ENCODE data around the gene PIGK. TPM values are rescaled to one million over a fixed set of nuclear protein-coding genes. Genes with fewer than 3 reads are reported as not detected.

The PIGK gene
- 27.0 and 32.3 TPM in 2 replicates for total RNA-seq
- polyA plus RNA-seq: 8.4 and 12.3 TPM in 2 replicates
- 14.0 and 14.8 TPM in 2 replicates for polyA plus RNA-seq (2011; cell fraction: cytosol; rRNA removed)
- 7.4 and 11.4 TPM in 2 replicates for polyA plus RNA-seq (2011; cell fraction: nucleus; rRNA removed)
- 19.0 and 29.0 TPM in 2 replicates for polyA plus RNA-seq (2012)
- polyA minus RNA-seq: 28.0 and 28.7 TPM in 2 replicates
- polyA minus RNA-seq (2011; cell fraction: cytosol; rRNA and poly(A)+ RNA removed): 23.7 TPM
- polyA minus RNA-seq (2011; cell fraction: nucleus; rRNA and poly(A)+ RNA removed): 10.5 and 13.2 TPM in 2 replicates
- percentile 61 among the genes with signal in this experiment for Bru-seq, nascent RNA
- BruChase-seq, experiment 1, labeled RNA remaining after a 6-hour chase: percentile 51 among the genes with signal in this experiment
- percentile 48 among the genes with signal in this experiment for BruChase-seq, experiment 2, labeled RNA remaining after a 2-hour chase
- long read RNA-seq, full-length matches to known transcripts: 96 of 106 reads
- long read RNA-seq, partial matches to known transcripts: 2 of 106 reads
- long read RNA-seq, other reads (novel, unspliced or antisense): 8 of 106 reads

DNA sequence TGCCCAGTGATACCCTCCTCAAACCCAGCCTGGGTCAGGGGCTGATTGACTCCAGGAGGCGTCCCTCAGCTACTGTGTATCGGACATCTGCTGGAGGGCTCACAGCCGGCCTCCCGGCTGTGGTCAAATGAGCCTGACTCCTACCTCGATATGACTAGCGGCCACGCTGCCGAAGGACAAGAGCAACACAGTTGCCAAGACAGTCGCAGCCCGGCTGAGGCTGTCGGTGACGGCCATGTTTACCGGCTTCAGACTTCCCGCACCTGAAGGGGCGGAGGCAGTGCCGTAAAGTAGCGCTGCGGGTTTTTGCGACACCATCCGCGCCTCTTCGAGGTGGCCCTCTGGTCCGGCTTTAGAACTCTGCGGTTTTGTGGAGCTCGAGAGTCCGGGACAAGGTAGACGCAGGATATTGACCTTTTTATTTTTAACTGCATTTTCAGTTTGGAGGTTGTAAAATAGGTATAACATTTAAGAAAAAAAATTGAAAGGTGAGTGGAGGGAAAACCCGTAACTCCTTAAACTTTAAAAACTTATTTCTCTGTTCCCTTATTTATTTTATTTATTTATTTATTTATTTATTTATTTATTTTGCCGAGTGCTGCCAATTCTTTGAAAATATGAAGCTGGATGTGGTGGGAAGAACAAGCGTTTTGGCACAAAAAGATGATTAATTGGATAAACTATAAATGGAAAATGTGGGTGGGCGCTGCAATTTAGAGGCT lies at the start of gene PIGK:
Gene PIGK, minus strand, starts transcription at position 265 of the 722 bp plus-strand sequence. Its CDS starts 28 bp downstream, at position 237.
- ChIA-PET POLR2A (interaction anchor here (0.6 kb wide), 1 partner anchor 530 kb away, joined by 3 read pairs; no protein-coding TSS in a partner anchor), CTCF (interaction anchor here (0.9 to 2.4 kb wide), 8 partner anchors 9 to 464 kb away, joined by 3 to 8 read pairs (median 4); no protein-coding TSS in a partner anchor)
- H3K4me2 ChIP-seq (ENCODE audit: insufficient read depth, low read length): peak within 1 kb of the TSS; percentile 91
- peak; percentile 46 for TF ChIP-seq POLR2A (IDR thresholded peaks at IDR 0.05; ENCODE audit: low read depth, low read length)
- TF ChIP-seq FOS (IDR thresholded peaks at IDR 0.05; ENCODE audit: borderline replicate concordance, insufficient read depth, low read length): peak; percentile 56
- TF ChIP-seq POLR2AphosphoS5 (IDR thresholded peaks at IDR 0.05; ENCODE audit: insufficient read depth, low read depth, low read length): peak; percentile 62
- no peak for TF ChIP-seq JUN (IDR thresholded peaks at IDR 0.05; ENCODE audit: borderline replicate concordance, insufficient read depth, insufficient read length, low read depth)
- no peaks in the 10 kb centered on the region for H3K36me3 ChIP-seq (ENCODE audit: control insufficient read depth in 2 of 2, extremely low read depth in 1 of 2, insufficient read depth in 2 of 2, low read length in 2 of 2)
- H2AFZ ChIP-seq (ENCODE audit: low read depth, low read length): peak within 1 kb of the TSS; percentile 98
- no peaks in the 10 kb centered on the region for H3K9me3 ChIP-seq (replicated peaks; ENCODE audit: control insufficient read depth, insufficient read depth, low read length)
- H3K4me3 ChIP-seq (replicated peaks in 1 of 3; ENCODE audit: insufficient read depth in 1 of 3, low read depth in 1 of 3, low read length in 3 of 3): peak within 1 kb of the TSS; percentile 68 to 92 (median 83)
- FAIRE-seq (peak; percentile 95), DNase-seq (ENCODE audit: low read depth, low spot score) (peak; percentile 92)
- H3K4me1 ChIP-seq (ENCODE audit: control insufficient read depth, extremely low read depth, insufficient read depth, low read length): peaks cover 19% of the 10 kb centered on the region
- H4K20me1 ChIP-seq (replicated peaks; ENCODE audit: control insufficient read depth, extremely low read depth, insufficient read depth, low read length): no peaks in the 10 kb centered on the region
- dilution Hi-C loops (cut with MboI; ENCODE audit: extremely low pct_ligation_motif_present, low sequenced_read_pairs): no loop called here
- peaks cover 2% of the 10 kb centered on the region for H3K79me2 ChIP-seq (ENCODE audit: control insufficient read depth, insufficient read depth, low read length)
- peak within 1 kb of the TSS; percentile 38 for H3K27ac ChIP-seq (ENCODE audit: insufficient read depth, low read depth, low read length)
- no peaks in the 10 kb centered on the region for H3K9me1 ChIP-seq (replicated peaks; ENCODE audit: control insufficient read depth, extremely low read depth, insufficient read depth, low read length)
- no peaks in the 10 kb centered on the region for H3K27me3 ChIP-seq (ENCODE audit: control insufficient read depth in 2 of 2, insufficient read depth in 2 of 2, low read length in 2 of 2)
- intact Hi-C loops (cut with micrococcal nuclease): loop anchor here (1.0 to 5.0 kb wide), 3 partner anchors 293 to 464 kb away; no protein-coding TSS in a partner anchor
- BruUV-seq (replicated peaks): no TSS peak
- H3K9ac ChIP-seq (replicated peaks; ENCODE audit: extremely low read depth, insufficient read depth, low read length): peak within 1 kb of the TSS; percentile 85

- Histone ChIP-seq H3K9me3 (replicated peaks; ENCODE audit: control insufficient read depth, insufficient read depth, low read length) (no peaks in the 10 kb centered on the region), H4K20me1 (replicated peaks; ENCODE audit: control insufficient read depth, extremely low read depth, insufficient read depth, low read length) (no peaks in the 10 kb centered on the region), H3K27me3 (ENCODE audit: control insufficient read depth in 2 of 2, insufficient read depth in 2 of 2, low read length in 2 of 2) (peaks cover 5% of the 10 kb centered on the region in 2 experiments), H3K36me3 (ENCODE audit: control insufficient read depth in 2 of 2, extremely low read depth in 1 of 2, insufficient read depth in 2 of 2, low read length in 2 of 2) (no peaks in the 10 kb centered on the region), H2AFZ (ENCODE audit: low read depth, low read length) (no peak overlapping the region), H3K27ac (ENCODE audit: insufficient read depth, low read depth, low read length) (no peak overlapping the region), H3K79me2 (ENCODE audit: control insufficient read depth, insufficient read depth, low read length) (no peaks in the 10 kb centered on the region), H3K4me3 (replicated peaks in 1 of 3; ENCODE audit: insufficient read depth in 1 of 3, low read depth in 1 of 3, low read length in 3 of 3) (no peak overlapping the region), H3K4me1 (ENCODE audit: control insufficient read depth, extremely low read depth, insufficient read depth, low read length) (peaks cover 6% of the 10 kb centered on the region), H3K9ac (replicated peaks; ENCODE audit: extremely low read depth, insufficient read depth, low read length) (no peak overlapping the region), H3K9me1 (replicated peaks; ENCODE audit: control insufficient read depth, extremely low read depth, insufficient read depth, low read length) (no peaks in the 10 kb centered on the region), H3K4me2 (ENCODE audit: insufficient read depth, low read length) (no peak overlapping the region)
- no peak for TF ChIP-seq MYC (IDR thresholded peaks at IDR 0.05; ENCODE audit: low read depth, low read length)
- TF ChIP-seq POLR2A (IDR thresholded peaks at IDR 0.05; ENCODE audit: low read depth, low read length): no peak
- TF ChIP-seq JUN (IDR thresholded peaks at IDR 0.05; ENCODE audit: borderline replicate concordance, insufficient read depth, insufficient read length, low read depth): no peak
- no peak for TF ChIP-seq GATA2 (IDR thresholded peaks at IDR 0.05; ENCODE audit: insufficient read depth, insufficient read length, low read depth, low read length)
- TF ChIP-seq POLR2AphosphoS5 (IDR thresholded peaks at IDR 0.05; ENCODE audit: insufficient read depth, low read depth, low read length): no peak
- TF ChIP-seq EZH2 (IDR thresholded peaks at IDR 0.05; ENCODE audit: borderline replicate concordance, low read depth, low read length, severe bottlenecking): no peak
- TF ChIP-seq, protein P1, sequence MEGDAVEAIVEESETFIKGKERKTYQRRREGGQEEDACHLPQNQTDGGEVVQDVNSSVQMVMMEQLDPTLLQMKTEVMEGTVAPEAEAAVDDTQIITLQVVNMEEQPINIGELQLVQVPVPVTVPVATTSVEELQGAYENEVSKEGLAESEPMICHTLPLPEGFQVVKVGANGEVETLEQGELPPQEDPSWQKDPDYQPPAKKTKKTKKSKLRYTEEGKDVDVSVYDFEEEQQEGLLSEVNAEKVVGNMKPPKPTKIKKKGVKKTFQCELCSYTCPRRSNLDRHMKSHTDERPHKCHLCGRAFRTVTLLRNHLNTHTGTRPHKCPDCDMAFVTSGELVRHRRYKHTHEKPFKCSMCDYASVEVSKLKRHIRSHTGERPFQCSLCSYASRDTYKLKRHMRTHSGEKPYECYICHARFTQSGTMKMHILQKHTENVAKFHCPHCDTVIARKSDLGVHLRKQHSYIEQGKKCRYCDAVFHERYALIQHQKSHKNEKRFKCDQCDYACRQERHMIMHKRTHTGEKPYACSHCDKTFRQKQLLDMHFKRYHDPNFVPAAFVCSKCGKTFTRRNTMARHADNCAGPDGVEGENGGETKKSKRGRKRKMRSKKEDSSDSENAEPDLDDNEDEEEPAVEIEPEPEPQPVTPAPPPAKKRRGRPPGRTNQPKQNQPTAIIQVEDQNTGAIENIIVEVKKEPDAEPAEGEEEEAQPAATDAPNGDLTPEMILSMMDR (IDR thresholded peaks at IDR 0.05; ENCODE audit: extremely low read depth in 1 of 2, insufficient read depth in 1 of 2, low read depth in 1 of 2, low read length in 2 of 2): no peak
- no peak for TF ChIP-seq FOS (IDR thresholded peaks at IDR 0.05; ENCODE audit: borderline replicate concordance, insufficient read depth, low read length)
- no peak for TF ChIP-seq MAX (IDR thresholded peaks at IDR 0.05; ENCODE audit: insufficient read depth, insufficient read length)
- intact Hi-C loops (cut with micrococcal nuclease) (no loop called here), dilution Hi-C loops (cut with MboI; ENCODE audit: extremely low pct_ligation_motif_present, low sequenced_read_pairs) (no loop called here)
- no peak for FAIRE-seq
- no TSS peak for BruUV-seq (replicated peaks)
- DNase-seq (ENCODE audit: low read depth, low spot score): no peak
- ChIA-PET POLR2A (no interaction called here), CTCF (no interaction called here)
These were observed 47.8 kb upstream of the PIGK start for GRCh38 chr1:77267035-77267434.

Data from endothelial cell of umbilical vein (primary cell).